Adrenal gland (tissue), 12 donors: Measurements from ENCODE around the gene RAMP1. TPM values are rescaled to one million over a fixed set of nuclear protein-coding genes. Genes with fewer than 3 reads are reported as not detected.
A peak's percentile ranks its signal among the peaks of the same experiment; 100 is the strongest.

Source experiments
- DNase-seq, 7 donors: peaks; one replicate each; pipeline ENCODE4 v3.0.0-alpha.2; 2019 to 2020
- H3K27ac ChIP-seq, 5 donors: fragments of 200-600 bp; sonication (generic) in 4 of 5; 1 replicate in 3 of 5; 2 replicates in 2 of 5; pipeline versions ENCODE4 v1.5.1 to v1.8.0; 2016 to 2020; ENCODE audit warnings: mild to moderate bottlenecking in 1 of 5
- H3K27me3 ChIP-seq: fragments of 200-600 bp; 2 replicates; pipeline ENCODE4 v1.8.0; 2021
- H3K36me3 ChIP-seq, 2 donors: fragments of 200-600 bp; replicated peaks in 1 of 2; 1 replicate in 1 of 2; 2 replicates in 1 of 2; pipeline versions ENCODE4 v1.5.1 to v1.8.0; 2018 to 2022
- H3K4me1 ChIP-seq, 2 donors: fragments of 200-600 bp; replicated peaks in 1 of 2; 1 replicate in 1 of 2; 2 replicates in 1 of 2; pipeline versions ENCODE4 v1.5.1 to v1.8.0; 2018 to 2021
- H3K4me3 ChIP-seq, 4 donors: fragments of 200-600 bp; sonication (generic) in 3 of 4; one replicate each; pipeline ENCODE4 v1.5.1; 2016 to 2018
- H3K9me3 ChIP-seq, 3 donors: fragments of 200-600 bp; sonication (generic) in 1 of 3; replicated peaks in 1 of 3; 1 replicate in 2 of 3; 2 replicates in 1 of 3; pipeline versions ENCODE4 v1.5.1 to v1.8.0; 2016 to 2021
- CTCF ChIP-seq, 6 experiments: fragments of 450-650 bp in 4 of 6; fragments of 200-600 bp in 2 of 6; sonication (generic) in 1 of 6; IDR thresholded peaks; 1 replicate in 5 of 6; 2 replicates in 1 of 6; pipeline versions ENCODE4 v1.5.1 to v1.8.0; 2016 to 2021; ENCODE audit warnings: antibody characterized with exemption in 6 of 6, mild to moderate bottlenecking in 2 of 6, moderate library complexity in 1 of 6
- POLR2A ChIP-seq, 2 donors: fragments of 450-650 bp; IDR thresholded peaks; one replicate each; pipeline ENCODE4 v1.6.1; 2017; ENCODE audit warnings: antibody characterized with exemption in 2 of 2, mild to moderate bottlenecking in 2 of 2, moderate library complexity in 1 of 2
- WGBS, 4 donors: extraction: QIAGEN DNeasy Blood & Tissue Kit in 2 of 4; methylation state at CpG; one replicate each; pipeline versions ENCODE4 v1.1.5 to v1.1.7; 2013 to 2017; 5-methylcytosine and 5-hydroxymethylcytosine counted together
- intact Hi-C, 2 donors: fragments of 100-400 bp; cut with DNase I; formaldehyde crosslinking; loops; one replicate each; pipeline versions ENCODE4 v1.14.1 to v1.15.0; 2022 to 2023
- polyA plus RNA-seq, 3 donors: library from polyadenylated mRNA; stranded (reverse); fragments of 200-250 nt in 2 of 3; fragments of 350-450 nt in 1 of 3; fragmentation: Illumina TruSeq in 1 of 3; extraction: RNeasy Lipid Tissue Mini Kit (QIAGEN cat#74804) in 1 of 3; gene quantifications; one replicate each; pipeline ENCODE4 v1.2.3, GENCODE V29; 2013 to 2014
- total RNA-seq, 9 donors: library from RNA; depleted of rRNA in 4 of 9; stranded (reverse); fragments of >200 nt in 4 of 9; fragments of 120-200 nt in 1 of 9; fragmentation: NEBNext Ultra II Directional in 1 of 9; extraction: Animal tissue kit (Norgen Biotek cat#: 25700) in 1 of 9; gene quantifications; one replicate each; pipeline versions ENCODE4 v1.1.0 to v1.2.4, GENCODE V29; 2013 to 2023
- donor health status: healthy with polysubstance abuse.
- donor health status: Bipolar disorder and iron deficiency.
- donor health status: DM: yes; HTN: yes; CAD: no.
- donor health status: DM: no; HTN: no; CAD: no.
- donor health status: DM: no; HTN: no; CAD: no.
- donor health status: DM: yes; HTN: yes; CAD: no.

RAMP1 gene
- total and polyA plus RNA-seq, 12 donors = 2.4 to 72.6 (median 17.2) TPM

GRCh38 chr2:237898057-237898414 lies 38.6 kb downstream of the RAMP1 start:
- Histone ChIP-seq H3K27ac (peak overlapping the region in 2 of 5 donors; percentile 27 to 65), H3K27me3 (no peaks in the 10 kb centered on the region), H3K4me1 (peaks cover 0 to 4% of the 10 kb centered on the region in 2 donors), H3K9me3 (no peaks in the 10 kb centered on the region), H3K4me3 (no peak overlapping the region), H3K36me3 (no peaks in the 10 kb centered on the region)
- no peak for DNase-seq
- intact Hi-C loops = no loop called here
- WGBS, 4 donors = 92 to 100% (median 98%) methylated on average over 1 of the region's 1 CpG
- TF ChIP-seq POLR2A (IDR thresholded peaks at IDR 0.05) = no peak
- no peak for TF ChIP-seq CTCF (IDR thresholded peaks at IDR 0.05)

GRCh38 chr2:237900891-237901831 lies 41.7 kb downstream of the RAMP1 start:
- TF ChIP-seq POLR2A (IDR thresholded peaks at IDR 0.05) = no peak
- no peak for TF ChIP-seq CTCF (IDR thresholded peaks at IDR 0.05)
- no peak for DNase-seq
- Histone ChIP-seq H3K27me3 (no peaks in the 10 kb centered on the region), H3K9me3 (no peaks in the 10 kb centered on the region), H3K27ac (no peak overlapping the region), H3K36me3 (no peaks in the 10 kb centered on the region), H3K4me1 (peaks cover 0 to 13% of the 10 kb centered on the region in 2 donors), H3K4me3 (no peak overlapping the region)
- intact Hi-C loops = no loop called here
- 82 to 84% (median 83%) methylated on average over 19 of the region's 19 CpGs for WGBS, 4 donors

GRCh38 chr2:237901932-237902850 lies 42.8 kb downstream of the RAMP1 start:
- no peak for DNase-seq
- intact Hi-C loops = no loop called here
- no peak for TF ChIP-seq POLR2A (IDR thresholded peaks at IDR 0.05)
- no peak for TF ChIP-seq CTCF (IDR thresholded peaks at IDR 0.05)
- no peaks in the 10 kb centered on the region for H3K36me3 ChIP-seq
- WGBS, 4 donors = 70 to 83% (median 75%) methylated on average over 10 to 22 of the region's 22 CpGs
- no peak overlapping the region for H3K4me3 ChIP-seq
- no peak overlapping the region for H3K27ac ChIP-seq
- H3K27me3 ChIP-seq = no peaks in the 10 kb centered on the region
- no peaks in the 10 kb centered on the region for H3K9me3 ChIP-seq
- H3K4me1 ChIP-seq = peaks cover 0 to 13% of the 10 kb centered on the region in 2 donors
